ENCODE measurements around the gene SLC41A3. TPM values are rescaled to one million over a fixed set of nuclear protein-coding genes. Genes with fewer than 3 reads are reported as not detected.

Gene SLC41A3
- total and polyA plus RNA-seq, 2 of the 8 experiments (the other 6 are each of a cell fraction or from before 2014, with no cell fraction given), result 30.2 to 56.4 TPM

DNA sequence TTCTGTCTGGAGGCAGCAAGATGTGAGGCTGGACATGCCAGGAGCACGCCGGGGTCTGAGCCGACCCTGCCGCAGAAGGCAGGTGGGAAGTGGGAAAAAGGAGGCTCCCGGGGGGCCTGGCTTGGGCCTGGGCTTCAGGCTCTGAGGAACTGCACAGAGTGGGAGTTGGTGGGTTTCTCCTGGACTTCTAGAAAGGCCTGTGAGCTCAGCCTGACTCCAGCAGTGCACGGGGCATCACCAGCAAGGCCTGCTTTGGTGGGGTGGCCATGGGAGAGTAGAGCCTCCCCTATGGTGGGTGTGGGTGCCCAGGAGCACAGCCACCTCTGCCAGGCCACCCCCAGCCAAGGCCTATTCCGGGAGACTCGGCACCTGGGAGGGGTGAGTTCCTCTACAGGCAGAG, 18.1 kb upstream of the SLC41A3 start:
- Histone ChIP-seq H2BK5ac (ENCODE audit: low read depth, low read length) (no peak overlapping the region), H2BK15ac (ENCODE audit: low read length) (no peak overlapping the region), H2BK120ac (replicated peaks; ENCODE audit: low read depth, low read length) (no peak overlapping the region), H3K4me1 (replicated peaks in 1 of 4; ENCODE audit: control insufficient read depth in 3 of 4, insufficient read depth in 4 of 4, low read length in 3 of 4) (no peaks in the 10 kb centered on the region; a peak in 1 of 7 replicates), H2BK12ac (ENCODE audit: low read depth, low read length) (no peak overlapping the region), H3K36me3 (ENCODE audit: control insufficient read depth in 2 of 4, insufficient read depth in 4 of 4, low read length in 3 of 4) (no peaks in the 10 kb centered on the region), H3K23me2 (ENCODE audit: low read depth, low read length) (no peaks in the 10 kb centered on the region), H3K56ac (replicated peaks; ENCODE audit: insufficient read length, low read depth, low read length) (no peak overlapping the region), H4K5ac (ENCODE audit: insufficient read length, low read depth, low read length) (no peak overlapping the region), H4K20me1 (replicated peaks in 1 of 2; ENCODE audit: control insufficient read depth in 1 of 2, insufficient read depth in 2 of 2, low read length in 2 of 2) (no peaks in the 10 kb centered on the region), H3K9me3 (ENCODE audit: insufficient read depth in 2 of 2, low read depth in 1 of 2, low read length in 1 of 2) (peaks cover 10 to 11% of the 10 kb centered on the region in 2 experiments; a peak in 2 of 4 replicates), H4K8ac (ENCODE audit: extremely low read depth, insufficient read depth, low read length) (no peak overlapping the region), H4K91ac (replicated peaks; ENCODE audit: insufficient read length, low read length) (no peak overlapping the region), H3K4me2 (ENCODE audit: insufficient read depth in 1 of 2, low read depth in 2 of 2, low read length in 2 of 2) (no peak overlapping the region), H2AFZ (ENCODE audit: low read length) (no peak overlapping the region), H3K4ac (replicated peaks; ENCODE audit: insufficient read length, low read depth, low read length) (no peak overlapping the region), H2AK5ac (ENCODE audit: low read depth, low read length) (no peak overlapping the region), H3K79me2 (ENCODE audit: control insufficient read depth in 1 of 2, insufficient read depth in 2 of 2, low read length in 2 of 2) (no peaks in the 10 kb centered on the region), H3K27me3 (replicated peaks in 1 of 4; ENCODE audit: control insufficient read depth in 3 of 4, extremely low read depth in 1 of 4, insufficient read depth in 3 of 4, low read length in 3 of 4) (no peaks in the 10 kb centered on the region), H3K23ac (ENCODE audit: insufficient read length) (no peak overlapping the region), H3K9ac (replicated peaks in 1 of 4; ENCODE audit: extremely low read depth in 1 of 4, low read depth in 3 of 4, low read length in 3 of 4) (no peak overlapping the region), H3K18ac (ENCODE audit: extremely low read depth, low read length) (no peak overlapping the region), H3K4me3 (ENCODE audit: extremely low read depth in 1 of 4, insufficient read depth in 2 of 4, low read depth in 3 of 4, low read length in 4 of 4) (no peak overlapping the region), H2BK20ac (ENCODE audit: low read length) (no peak overlapping the region), H3K27ac (ENCODE audit: low read depth, low read length) (no peak overlapping the region), H3K14ac (ENCODE audit: insufficient read length) (no peak overlapping the region), H3K79me1 (ENCODE audit: low read depth, low read length) (no peaks in the 10 kb centered on the region)
- CTCF ChIA-PET (ENCODE audit: partially characterized antibody), result interaction anchor here (0.5 to 5.5 kb wide), 17 partner anchors 10 to 143 kb away, joined by 3 to 52 read pairs (median 4); no protein-coding TSS in a partner anchor
- 83% methylated on average over 8 of the region's 8 CpGs; no CpG with 5 or more reads in 1 of the 2 experiments for WGBS, 2 experiments (ENCODE audit: extremely low coverage in 1 of 2, insufficient coverage in 1 of 2, insufficient read length in 1 of 2, insufficient replicate concordance in 2 of 2, low coverage in 1 of 2, low lambda C conversion rate in 2 of 2, missing lambda C conversion rate in 1 of 2)
- DNase-seq (ENCODE audit: low read depth in 1 of 2, low spot score in 2 of 2) (no peak), FAIRE-seq (no peak)
- POLR2A ChIA-PET (ENCODE audit: partially characterized antibody), result no interaction called here
- TF ChIP-seq MAFK (IDR thresholded peaks at IDR 0.05; ENCODE audit: low read depth, low read length) (no peak), SIN3A (conservative IDR thresholded peaks at IDR 0.05 in 1 of 2, IDR thresholded peaks at IDR 0.05 in 1 of 2; ENCODE audit: low read depth in 1 of 2, low read length in 2 of 2) (no peak), POU5F1 (IDR thresholded peaks at IDR 0.05; ENCODE audit: low read depth, low read length) (no peak), BRCA1 (IDR thresholded peaks at IDR 0.05; ENCODE audit: low read depth, low read length) (no peak), RFX5 (IDR thresholded peaks at IDR 0.05; ENCODE audit: borderline replicate concordance, low read depth, low read length) (no peak), ASH2L (IDR thresholded peaks at IDR 0.05; ENCODE audit: low read length) (no peak), YY1 (IDR thresholded peaks at IDR 0.05; ENCODE audit: low read depth, low read length) (no peak), ZNF274 (IDR thresholded peaks at IDR 0.05; ENCODE audit: borderline replicate concordance, extremely low read depth, low read length) (no peak), SP1 (IDR thresholded peaks at IDR 0.05; ENCODE audit: low read depth, low read length) (no peak), BCL11A (IDR thresholded peaks at IDR 0.05; ENCODE audit: low read depth in 2 of 2, low read length in 2 of 2) (no peak)
- TF ChIP-seq, protein P1, sequence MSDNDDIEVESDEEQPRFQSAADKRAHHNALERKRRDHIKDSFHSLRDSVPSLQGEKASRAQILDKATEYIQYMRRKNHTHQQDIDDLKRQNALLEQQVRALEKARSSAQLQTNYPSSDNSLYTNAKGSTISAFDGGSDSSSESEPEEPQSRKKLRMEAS (IDR thresholded peaks at IDR 0.05), result no peak
